Adrenal gland (tissue), 12 donors: ENCODE measurements around the gene CARD8. TPM values are rescaled to one million over a fixed set of nuclear protein-coding genes. Genes with fewer than 3 reads are reported as not detected.
A peak's percentile ranks its signal among the peaks of the same experiment; 100 is the strongest.

Source experiments
- DNase-seq, 7 donors: peaks; one replicate each; pipeline ENCODE4 v3.0.0-alpha.2; 2019 to 2020
- H3K27ac ChIP-seq, 5 donors: fragments of 200-600 bp; sonication (generic) in 4 of 5; 1 replicate in 3 of 5; 2 replicates in 2 of 5; pipeline versions ENCODE4 v1.5.1 to v1.8.0; 2016 to 2020; ENCODE audit warnings: mild to moderate bottlenecking in 1 of 5
- H3K27me3 ChIP-seq: fragments of 200-600 bp; 2 replicates; pipeline ENCODE4 v1.8.0; 2021
- H3K36me3 ChIP-seq, 2 donors: fragments of 200-600 bp; replicated peaks in 1 of 2; 1 replicate in 1 of 2; 2 replicates in 1 of 2; pipeline versions ENCODE4 v1.5.1 to v1.8.0; 2018 to 2022
- H3K4me1 ChIP-seq, 2 donors: fragments of 200-600 bp; replicated peaks in 1 of 2; 1 replicate in 1 of 2; 2 replicates in 1 of 2; pipeline versions ENCODE4 v1.5.1 to v1.8.0; 2018 to 2021
- H3K4me3 ChIP-seq, 4 donors: fragments of 200-600 bp; sonication (generic) in 3 of 4; one replicate each; pipeline ENCODE4 v1.5.1; 2016 to 2018
- H3K9me3 ChIP-seq, 3 donors: fragments of 200-600 bp; sonication (generic) in 1 of 3; replicated peaks in 1 of 3; 1 replicate in 2 of 3; 2 replicates in 1 of 3; pipeline versions ENCODE4 v1.5.1 to v1.8.0; 2016 to 2021
- POLR2A ChIP-seq, 2 donors: fragments of 450-650 bp; IDR thresholded peaks; one replicate each; pipeline ENCODE4 v1.6.1; 2017; ENCODE audit warnings: antibody characterized with exemption in 2 of 2, mild to moderate bottlenecking in 2 of 2, moderate library complexity in 1 of 2
- WGBS, 4 donors: extraction: QIAGEN DNeasy Blood & Tissue Kit in 2 of 4; methylation state at CpG; one replicate each; pipeline versions ENCODE4 v1.1.5 to v1.1.7; 2013 to 2017; 5-methylcytosine and 5-hydroxymethylcytosine counted together
- intact Hi-C, 2 donors: fragments of 100-400 bp; cut with DNase I; formaldehyde crosslinking; loops; one replicate each; pipeline versions ENCODE4 v1.14.1 to v1.15.0; 2022 to 2023
- polyA plus RNA-seq, 3 donors: library from polyadenylated mRNA; stranded (reverse); fragments of 200-250 nt in 2 of 3; fragments of 350-450 nt in 1 of 3; fragmentation: Illumina TruSeq in 1 of 3; extraction: RNeasy Lipid Tissue Mini Kit (QIAGEN cat#74804) in 1 of 3; gene quantifications; one replicate each; pipeline ENCODE4 v1.2.3, GENCODE V29; 2013 to 2014
- total RNA-seq, 9 donors: library from RNA; depleted of rRNA in 4 of 9; stranded (reverse); fragments of >200 nt in 4 of 9; fragments of 120-200 nt in 1 of 9; fragmentation: NEBNext Ultra II Directional in 1 of 9; extraction: Animal tissue kit (Norgen Biotek cat#: 25700) in 1 of 9; gene quantifications; one replicate each; pipeline versions ENCODE4 v1.1.0 to v1.2.4, GENCODE V29; 2013 to 2023
- TF ChIP-seq, protein P1 (sequence below), 6 experiments: fragments of 450-650 bp in 4 of 6; fragments of 200-600 bp in 2 of 6; sonication (generic) in 1 of 6; IDR thresholded peaks; 1 replicate in 5 of 6; 2 replicates in 1 of 6; pipeline versions ENCODE4 v1.5.1 to v1.8.0; 2016 to 2021; ENCODE audit warnings: antibody characterized with exemption in 6 of 6, mild to moderate bottlenecking in 2 of 6, moderate library complexity in 1 of 6
- donor health status: healthy with polysubstance abuse.
- donor health status: Bipolar disorder and iron deficiency.
- donor health status: DM: yes; HTN: yes; CAD: no.
- donor health status: DM: no; HTN: no; CAD: no.
- donor health status: DM: no; HTN: no; CAD: no.
- donor health status: DM: yes; HTN: yes; CAD: no.

CARD8 gene
- total and polyA plus RNA-seq, 12 donors = 14.1 to 48.3 (median 32.7) TPM

GRCh38 chr19:48250290-48251025 lies 5.3 kb downstream of the CARD8 start:
- 79 to 94% (median 89%) methylated on average over 2 of the region's 2 CpGs for WGBS, 4 donors
- H3K27me3 ChIP-seq = no peaks in the 10 kb centered on the region
- no peak overlapping the region for H3K4me3 ChIP-seq
- H3K27ac ChIP-seq = peak overlapping the region in 3 of 5 donors; percentile 4 to 75 (median 46)
- TF ChIP-seq, protein P1, sequence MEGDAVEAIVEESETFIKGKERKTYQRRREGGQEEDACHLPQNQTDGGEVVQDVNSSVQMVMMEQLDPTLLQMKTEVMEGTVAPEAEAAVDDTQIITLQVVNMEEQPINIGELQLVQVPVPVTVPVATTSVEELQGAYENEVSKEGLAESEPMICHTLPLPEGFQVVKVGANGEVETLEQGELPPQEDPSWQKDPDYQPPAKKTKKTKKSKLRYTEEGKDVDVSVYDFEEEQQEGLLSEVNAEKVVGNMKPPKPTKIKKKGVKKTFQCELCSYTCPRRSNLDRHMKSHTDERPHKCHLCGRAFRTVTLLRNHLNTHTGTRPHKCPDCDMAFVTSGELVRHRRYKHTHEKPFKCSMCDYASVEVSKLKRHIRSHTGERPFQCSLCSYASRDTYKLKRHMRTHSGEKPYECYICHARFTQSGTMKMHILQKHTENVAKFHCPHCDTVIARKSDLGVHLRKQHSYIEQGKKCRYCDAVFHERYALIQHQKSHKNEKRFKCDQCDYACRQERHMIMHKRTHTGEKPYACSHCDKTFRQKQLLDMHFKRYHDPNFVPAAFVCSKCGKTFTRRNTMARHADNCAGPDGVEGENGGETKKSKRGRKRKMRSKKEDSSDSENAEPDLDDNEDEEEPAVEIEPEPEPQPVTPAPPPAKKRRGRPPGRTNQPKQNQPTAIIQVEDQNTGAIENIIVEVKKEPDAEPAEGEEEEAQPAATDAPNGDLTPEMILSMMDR (IDR thresholded peaks at IDR 0.05) = no peak
- H3K36me3 ChIP-seq = no peaks in the 10 kb centered on the region
- no peaks in the 10 kb centered on the region for H3K9me3 ChIP-seq
- peaks cover 13 to 28% of the 10 kb centered on the region in 2 donors for H3K4me1 ChIP-seq
- no peak for DNase-seq
- intact Hi-C loops = no loop called here

DNA sequence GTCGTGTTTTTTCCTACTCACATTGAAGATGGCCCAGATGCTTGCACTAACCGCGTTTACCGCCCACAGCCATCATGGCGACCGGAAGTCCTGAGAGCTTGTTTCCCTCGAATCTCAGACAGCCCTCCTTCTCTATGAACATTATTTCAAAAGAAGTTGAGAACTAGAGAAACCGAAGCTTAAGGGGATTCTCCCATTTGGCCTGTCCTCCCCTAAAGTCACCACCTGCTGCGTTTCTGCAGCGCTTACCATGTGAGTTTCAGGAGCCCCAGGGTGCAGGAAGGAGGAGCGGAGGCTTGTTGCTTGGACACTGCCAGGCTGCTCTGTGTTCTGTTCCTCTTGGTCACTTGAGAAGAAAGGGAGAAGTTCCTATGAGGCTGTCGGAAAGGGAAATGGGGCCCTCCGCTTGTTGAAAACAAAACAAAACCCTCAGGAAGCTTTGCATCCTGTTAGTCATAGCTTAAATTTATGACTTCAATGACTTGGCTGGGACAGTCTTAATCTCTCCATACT lies 6.2 kb downstream of the CARD8 start:
- H3K4me3 ChIP-seq = peak overlapping the region in 1 of 4 donors; percentile 39
- peaks cover 7 to 27% of the 10 kb centered on the region in 2 donors for H3K4me1 ChIP-seq
- WGBS, 4 donors = 70 to 75% (median 73%) methylated on average over 12 to 13 of the region's 13 CpGs
- no peaks in the 10 kb centered on the region for H3K27me3 ChIP-seq
- H3K36me3 ChIP-seq = no peaks in the 10 kb centered on the region
- no peaks in the 10 kb centered on the region for H3K9me3 ChIP-seq
- TF ChIP-seq POLR2A (IDR thresholded peaks at IDR 0.05) = peak; percentile 50 to 56
- TF ChIP-seq, protein P1 (IDR thresholded peaks at IDR 0.05) = no peak
- peak; percentile 35 to 78 (median 56) for DNase-seq
- H3K27ac ChIP-seq = peak overlapping the region in 3 of 5 donors; percentile 50 to 75 (median 59)
- intact Hi-C loops = no loop called here

DNA sequence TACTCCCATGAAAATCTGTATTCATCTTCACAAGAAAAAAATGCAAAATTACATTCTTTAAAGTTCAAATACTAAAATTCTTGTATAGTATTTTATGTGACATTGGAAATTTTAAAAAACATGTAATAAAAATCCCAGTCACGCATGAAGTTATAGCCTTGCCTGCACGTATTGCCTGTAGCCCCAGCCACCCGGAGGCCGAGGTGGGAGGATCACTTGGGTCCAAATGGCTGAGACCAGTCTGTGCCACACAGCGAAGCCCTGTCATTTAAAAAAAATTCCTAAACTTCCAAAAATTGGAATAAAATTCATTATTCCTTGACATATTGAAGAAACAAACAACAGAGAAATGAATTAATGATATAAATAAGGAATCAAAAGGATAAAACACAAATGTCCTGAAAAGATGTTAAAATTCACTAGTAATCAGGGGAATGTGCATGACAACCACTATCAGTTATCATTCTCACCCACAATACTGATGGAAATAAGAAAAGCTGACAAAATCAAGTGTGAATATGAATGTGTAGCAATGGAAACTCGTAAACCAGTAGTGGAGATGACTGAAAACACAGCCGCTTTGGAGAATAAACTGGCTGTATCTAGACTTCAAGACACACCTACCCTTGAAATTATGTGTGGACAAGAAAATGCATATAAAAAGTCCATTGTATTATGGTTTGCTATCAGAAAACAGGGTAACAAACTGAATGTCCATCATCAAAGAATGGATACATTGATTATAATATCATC lies 7.5 kb downstream of the CARD8 start:
- TF ChIP-seq, protein P1 (IDR thresholded peaks at IDR 0.05) = no peak
- no peak for TF ChIP-seq POLR2A (IDR thresholded peaks at IDR 0.05)
- Histone ChIP-seq H3K4me1 (peaks cover 0 to 16% of the 10 kb centered on the region in 2 donors), H3K4me3 (peak overlapping the region in 1 of 4 donors; percentile 39), H3K27ac (peak overlapping the region in 1 of 5 donors; percentile 10), H3K36me3 (no peaks in the 10 kb centered on the region), H3K9me3 (no peaks in the 10 kb centered on the region), H3K27me3 (no peaks in the 10 kb centered on the region)
- no peak for DNase-seq
- WGBS, 4 donors = 79 to 90% (median 84%) methylated on average over 7 of the region's 7 CpGs
- intact Hi-C loops = no loop called here

DNA sequence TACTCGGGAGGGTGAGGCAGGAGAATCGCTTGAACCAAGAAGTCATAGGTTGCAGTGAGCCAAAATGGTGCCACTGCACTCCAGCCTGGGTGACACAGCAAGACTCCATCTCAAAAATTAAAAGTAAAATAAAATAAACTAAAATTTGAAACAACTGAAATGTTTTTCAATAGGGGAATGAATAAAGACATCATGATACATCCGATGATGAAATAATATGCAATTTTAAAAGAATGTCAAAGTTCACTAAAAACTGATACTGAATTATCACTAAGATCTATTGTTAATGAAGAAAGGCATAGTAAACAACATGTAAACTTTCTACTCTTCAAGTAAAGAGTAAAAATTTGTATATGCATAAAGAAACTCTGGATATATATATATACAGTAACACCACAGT lies 8.5 kb downstream of the CARD8 start:
- H3K36me3 ChIP-seq = no peaks in the 10 kb centered on the region
- no peaks in the 10 kb centered on the region for H3K27me3 ChIP-seq
- no peaks in the 10 kb centered on the region for H3K9me3 ChIP-seq
- H3K4me1 ChIP-seq = peaks cover 0 to 15% of the 10 kb centered on the region in 2 donors
- H3K4me3 ChIP-seq = no peak overlapping the region
- TF ChIP-seq, protein P1 (IDR thresholded peaks at IDR 0.05) = no peak
- no peak for TF ChIP-seq POLR2A (IDR thresholded peaks at IDR 0.05)
- DNase-seq = no peak
- WGBS, 4 donors = 92 to 100% (median 95%) methylated on average over 3 of the region's 3 CpGs
- intact Hi-C loops = no loop called here
- H3K27ac ChIP-seq = no peak overlapping the region
